ENCODE measurements around the gene FHOD3. TPM values are rescaled to one million over a fixed set of nuclear protein-coding genes. Genes with fewer than 3 reads are reported as not detected.

FHOD3 gene
- total and polyA plus RNA-seq, 9 of the 15 experiments (the other 6 are each of a cell fraction or from before 2014, with no cell fraction given) = 0.11 TPM; not detected in 8

GRCh38 chr18:36718705-36719328 is 421.3 kb downstream of the FHOD3 start (continued):
- no peak for TF ChIP-seq PRMT5 (CRISPR knock-in tag; IDR thresholded peaks at IDR 0.05)
- no peak for TF ChIP-seq ZNF24 (IDR thresholded peaks at IDR 0.05)
- TF ChIP-seq GABPB2 (CRISPR knock-in tag; conservative IDR thresholded peaks at IDR 0.05) = no peak
- no peak for TF ChIP-seq XRCC3 (IDR thresholded peaks at IDR 0.05)

GRCh38 chr18:36719630-36720029 is 422.1 kb downstream of the FHOD3 start:
- H2AFZ ChIP-seq (ENCODE audit: low read depth, low read length) = no peak overlapping the region
- BruUV-seq (replicated peaks) = no TSS peak
- WGBS (ENCODE audit: insufficient coverage, low coverage, missing lambda C conversion rate) = 0% methylated on average over 2 of the region's 2 CpGs
- DNase-seq (ENCODE audit: extremely low read depth in 1 of 4, low spot score in 3 of 4) = no peak
- H4K20me1 ChIP-seq (replicated peaks; ENCODE audit: control insufficient read depth, insufficient read depth, low read length) = no peaks in the 10 kb centered on the region
- no peak overlapping the region for H3K27ac ChIP-seq (ENCODE audit: extremely low read depth, low read depth, low read length)
- peaks cover 0 to 3% of the 10 kb centered on the region in 2 experiments; a peak in 2 of 5 replicates for H3K4me1 ChIP-seq (replicated peaks in 1 of 2; ENCODE audit: control insufficient read depth in 2 of 2, insufficient read depth in 2 of 2, low read length in 2 of 2)
- H3K36me3 ChIP-seq (ENCODE audit: control insufficient read depth, insufficient read depth, low read length) = no peaks in the 10 kb centered on the region
- no peaks in the 10 kb centered on the region for H3K79me2 ChIP-seq (ENCODE audit: control insufficient read depth, insufficient read depth, low read length)
- ATAC-seq = no peak
- H3K9me3 ChIP-seq (replicated peaks; ENCODE audit: control insufficient read depth, insufficient read depth, low read depth, low read length) = no peaks in the 10 kb centered on the region
- intact Hi-C loops (cut with micrococcal nuclease) = no loop called here
- no peak overlapping the region for H3K4me3 ChIP-seq
- no peak overlapping the region for H3K4me2 ChIP-seq (ENCODE audit: insufficient read depth, low read length)
- FAIRE-seq = no peak
- in situ Hi-C loops (cut with MboI) = no loop called here
- POLR2A ChIA-PET = interaction anchor here (0.8 kb wide), 1 partner anchor 11 kb away, joined by 4 read pairs; no protein-coding TSS in a partner anchor
- H3K9ac ChIP-seq (ENCODE audit: insufficient read depth in 1 of 2, low read depth in 2 of 2, low read length in 2 of 2) = no peak overlapping the region
- CTCF ChIA-PET (ENCODE audit: low intra/inter-chr PET ratio) = no interaction called here
- peaks cover 7 to 17% of the 10 kb centered on the region in 2 experiments for H3K27me3 ChIP-seq (ENCODE audit: control insufficient read depth in 2 of 2, insufficient read depth in 2 of 2, low read length in 2 of 2)
- H3K9me1 ChIP-seq (ENCODE audit: control insufficient read depth, insufficient read depth, low read length) = no peaks in the 10 kb centered on the region
- TF ChIP-seq, protein P1, sequence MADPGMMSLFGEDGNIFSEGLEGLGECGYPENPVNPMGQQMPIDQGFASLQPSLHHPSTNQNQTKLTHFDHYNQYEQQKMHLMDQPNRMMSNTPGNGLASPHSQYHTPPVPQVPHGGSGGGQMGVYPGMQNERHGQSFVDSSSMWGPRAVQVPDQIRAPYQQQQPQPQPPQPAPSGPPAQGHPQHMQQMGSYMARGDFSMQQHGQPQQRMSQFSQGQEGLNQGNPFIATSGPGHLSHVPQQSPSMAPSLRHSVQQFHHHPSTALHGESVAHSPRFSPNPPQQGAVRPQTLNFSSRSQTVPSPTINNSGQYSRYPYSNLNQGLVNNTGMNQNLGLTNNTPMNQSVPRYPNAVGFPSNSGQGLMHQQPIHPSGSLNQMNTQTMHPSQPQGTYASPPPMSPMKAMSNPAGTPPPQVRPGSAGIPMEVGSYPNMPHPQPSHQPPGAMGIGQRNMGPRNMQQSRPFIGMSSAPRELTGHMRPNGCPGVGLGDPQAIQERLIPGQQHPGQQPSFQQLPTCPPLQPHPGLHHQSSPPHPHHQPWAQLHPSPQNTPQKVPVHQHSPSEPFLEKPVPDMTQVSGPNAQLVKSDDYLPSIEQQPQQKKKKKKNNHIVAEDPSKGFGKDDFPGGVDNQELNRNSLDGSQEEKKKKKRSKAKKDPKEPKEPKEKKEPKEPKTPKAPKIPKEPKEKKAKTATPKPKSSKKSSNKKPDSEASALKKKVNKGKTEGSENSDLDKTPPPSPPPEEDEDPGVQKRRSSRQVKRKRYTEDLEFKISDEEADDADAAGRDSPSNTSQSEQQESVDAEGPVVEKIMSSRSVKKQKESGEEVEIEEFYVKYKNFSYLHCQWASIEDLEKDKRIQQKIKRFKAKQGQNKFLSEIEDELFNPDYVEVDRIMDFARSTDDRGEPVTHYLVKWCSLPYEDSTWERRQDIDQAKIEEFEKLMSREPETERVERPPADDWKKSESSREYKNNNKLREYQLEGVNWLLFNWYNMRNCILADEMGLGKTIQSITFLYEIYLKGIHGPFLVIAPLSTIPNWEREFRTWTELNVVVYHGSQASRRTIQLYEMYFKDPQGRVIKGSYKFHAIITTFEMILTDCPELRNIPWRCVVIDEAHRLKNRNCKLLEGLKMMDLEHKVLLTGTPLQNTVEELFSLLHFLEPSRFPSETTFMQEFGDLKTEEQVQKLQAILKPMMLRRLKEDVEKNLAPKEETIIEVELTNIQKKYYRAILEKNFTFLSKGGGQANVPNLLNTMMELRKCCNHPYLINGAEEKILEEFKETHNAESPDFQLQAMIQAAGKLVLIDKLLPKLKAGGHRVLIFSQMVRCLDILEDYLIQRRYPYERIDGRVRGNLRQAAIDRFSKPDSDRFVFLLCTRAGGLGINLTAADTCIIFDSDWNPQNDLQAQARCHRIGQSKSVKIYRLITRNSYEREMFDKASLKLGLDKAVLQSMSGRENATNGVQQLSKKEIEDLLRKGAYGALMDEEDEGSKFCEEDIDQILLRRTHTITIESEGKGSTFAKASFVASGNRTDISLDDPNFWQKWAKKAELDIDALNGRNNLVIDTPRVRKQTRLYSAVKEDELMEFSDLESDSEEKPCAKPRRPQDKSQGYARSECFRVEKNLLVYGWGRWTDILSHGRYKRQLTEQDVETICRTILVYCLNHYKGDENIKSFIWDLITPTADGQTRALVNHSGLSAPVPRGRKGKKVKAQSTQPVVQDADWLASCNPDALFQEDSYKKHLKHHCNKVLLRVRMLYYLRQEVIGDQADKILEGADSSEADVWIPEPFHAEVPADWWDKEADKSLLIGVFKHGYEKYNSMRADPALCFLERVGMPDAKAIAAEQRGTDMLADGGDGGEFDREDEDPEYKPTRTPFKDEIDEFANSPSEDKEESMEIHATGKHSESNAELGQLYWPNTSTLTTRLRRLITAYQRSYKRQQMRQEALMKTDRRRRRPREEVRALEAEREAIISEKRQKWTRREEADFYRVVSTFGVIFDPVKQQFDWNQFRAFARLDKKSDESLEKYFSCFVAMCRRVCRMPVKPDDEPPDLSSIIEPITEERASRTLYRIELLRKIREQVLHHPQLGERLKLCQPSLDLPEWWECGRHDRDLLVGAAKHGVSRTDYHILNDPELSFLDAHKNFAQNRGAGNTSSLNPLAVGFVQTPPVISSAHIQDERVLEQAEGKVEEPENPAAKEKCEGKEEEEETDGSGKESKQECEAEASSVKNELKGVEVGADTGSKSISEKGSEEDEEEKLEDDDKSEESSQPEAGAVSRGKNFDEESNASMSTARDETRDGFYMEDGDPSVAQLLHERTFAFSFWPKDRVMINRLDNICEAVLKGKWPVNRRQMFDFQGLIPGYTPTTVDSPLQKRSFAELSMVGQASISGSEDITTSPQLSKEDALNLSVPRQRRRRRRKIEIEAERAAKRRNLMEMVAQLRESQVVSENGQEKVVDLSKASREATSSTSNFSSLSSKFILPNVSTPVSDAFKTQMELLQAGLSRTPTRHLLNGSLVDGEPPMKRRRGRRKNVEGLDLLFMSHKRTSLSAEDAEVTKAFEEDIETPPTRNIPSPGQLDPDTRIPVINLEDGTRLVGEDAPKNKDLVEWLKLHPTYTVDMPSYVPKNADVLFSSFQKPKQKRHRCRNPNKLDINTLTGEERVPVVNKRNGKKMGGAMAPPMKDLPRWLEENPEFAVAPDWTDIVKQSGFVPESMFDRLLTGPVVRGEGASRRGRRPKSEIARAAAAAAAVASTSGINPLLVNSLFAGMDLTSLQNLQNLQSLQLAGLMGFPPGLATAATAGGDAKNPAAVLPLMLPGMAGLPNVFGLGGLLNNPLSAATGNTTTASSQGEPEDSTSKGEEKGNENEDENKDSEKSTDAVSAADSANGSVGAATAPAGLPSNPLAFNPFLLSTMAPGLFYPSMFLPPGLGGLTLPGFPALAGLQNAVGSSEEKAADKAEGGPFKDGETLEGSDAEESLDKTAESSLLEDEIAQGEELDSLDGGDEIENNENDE (IDR thresholded peaks at IDR 0.05; ENCODE audit: low read depth, low read length) = no peak
- TF ChIP-seq FOXK1 (CRISPR knock-in tag; IDR thresholded peaks at IDR 0.05; ENCODE audit: borderline replicate concordance) = no peak
- TF ChIP-seq TBP (optimal IDR thresholded peaks at IDR 0.05; ENCODE audit: low read depth, low read length) = no peak
- no peak for TF ChIP-seq ZZZ3 (IDR thresholded peaks at IDR 0.05)

Measured in K562 (cell line).